Measurements from ENCODE around the gene HAPLN1. TPM values are rescaled to one million over a fixed set of nuclear protein-coding genes. Genes with fewer than 3 reads are reported as not detected.

The HAPLN1 gene
- total RNA-seq, 6 experiments from 2014 or later: 0.16 TPM; not detected in 5

DNA sequence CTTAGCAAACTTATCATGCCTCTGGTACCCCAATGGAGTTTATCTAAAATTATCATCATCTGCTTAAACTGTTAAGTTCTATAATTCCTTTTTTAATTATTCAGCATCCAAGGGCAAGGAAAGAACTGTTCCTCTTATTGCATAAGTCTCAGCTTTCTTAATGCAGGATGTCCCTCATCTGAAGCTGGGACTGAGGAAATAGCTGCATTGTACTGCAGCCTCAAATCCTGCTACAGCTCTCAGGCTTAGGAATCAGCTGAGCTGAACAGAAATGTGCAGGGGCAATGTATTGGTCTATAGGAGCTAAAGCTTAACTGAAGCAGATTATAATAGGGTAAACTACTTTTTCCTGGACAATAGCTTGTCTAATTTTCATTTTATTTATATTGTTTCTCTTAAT, 48.0 kb downstream of the HAPLN1 start:
- DNase-seq (no peak), ATAC-seq (no peak)
- intact Hi-C loops (cut with DNase I): no loop called here
- Histone ChIP-seq H3K27me3 (no peaks in the 10 kb centered on the region), H3K36me3 (no peaks in the 10 kb centered on the region), H3K4me1 (no peaks in the 10 kb centered on the region), H3K27ac (no peak overlapping the region), H3K4me3 (no peak overlapping the region), H3K9me3 (no peaks in the 10 kb centered on the region)
- TF ChIP-seq POLR2A (IDR thresholded peaks at IDR 0.05): no peak
- TF ChIP-seq, protein P1, sequence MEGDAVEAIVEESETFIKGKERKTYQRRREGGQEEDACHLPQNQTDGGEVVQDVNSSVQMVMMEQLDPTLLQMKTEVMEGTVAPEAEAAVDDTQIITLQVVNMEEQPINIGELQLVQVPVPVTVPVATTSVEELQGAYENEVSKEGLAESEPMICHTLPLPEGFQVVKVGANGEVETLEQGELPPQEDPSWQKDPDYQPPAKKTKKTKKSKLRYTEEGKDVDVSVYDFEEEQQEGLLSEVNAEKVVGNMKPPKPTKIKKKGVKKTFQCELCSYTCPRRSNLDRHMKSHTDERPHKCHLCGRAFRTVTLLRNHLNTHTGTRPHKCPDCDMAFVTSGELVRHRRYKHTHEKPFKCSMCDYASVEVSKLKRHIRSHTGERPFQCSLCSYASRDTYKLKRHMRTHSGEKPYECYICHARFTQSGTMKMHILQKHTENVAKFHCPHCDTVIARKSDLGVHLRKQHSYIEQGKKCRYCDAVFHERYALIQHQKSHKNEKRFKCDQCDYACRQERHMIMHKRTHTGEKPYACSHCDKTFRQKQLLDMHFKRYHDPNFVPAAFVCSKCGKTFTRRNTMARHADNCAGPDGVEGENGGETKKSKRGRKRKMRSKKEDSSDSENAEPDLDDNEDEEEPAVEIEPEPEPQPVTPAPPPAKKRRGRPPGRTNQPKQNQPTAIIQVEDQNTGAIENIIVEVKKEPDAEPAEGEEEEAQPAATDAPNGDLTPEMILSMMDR (IDR thresholded peaks at IDR 0.05): no peak

DNA sequence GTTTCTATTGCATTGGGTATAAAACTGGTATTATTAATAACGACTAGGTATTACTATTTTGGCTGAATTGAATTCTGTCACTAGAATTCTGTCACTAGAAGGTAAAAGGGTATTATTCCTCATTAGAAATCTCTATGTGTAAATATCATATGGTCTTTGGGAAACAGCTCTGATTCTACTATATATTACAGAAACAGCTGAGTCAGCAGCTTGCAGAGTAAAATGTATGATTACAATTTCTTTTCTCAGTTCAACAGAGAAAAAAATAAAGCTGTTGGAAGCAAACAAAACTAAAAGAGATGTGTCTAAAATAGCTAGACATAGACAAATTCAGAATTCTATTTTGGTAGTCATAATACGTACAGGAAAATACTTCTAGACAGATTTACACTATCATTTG, 48.5 kb downstream of the HAPLN1 start:
- H3K27ac ChIP-seq: no peak overlapping the region
- H3K9me3 ChIP-seq: no peaks in the 10 kb centered on the region
- ATAC-seq (no peak), DNase-seq (no peak)
- no peaks in the 10 kb centered on the region for H3K27me3 ChIP-seq
- H3K4me1 ChIP-seq: no peaks in the 10 kb centered on the region
- intact Hi-C loops (cut with DNase I): no loop called here
- no peaks in the 10 kb centered on the region for H3K36me3 ChIP-seq
- no peak overlapping the region for H3K4me3 ChIP-seq
- 70% methylated on average over 2 of the region's 2 CpGs for WGBS (ENCODE audit: insufficient coverage, low coverage, low lambda C conversion rate, missing lambda C conversion rate)
- TF ChIP-seq, protein P1 (IDR thresholded peaks at IDR 0.05): no peak
- TF ChIP-seq POLR2A (IDR thresholded peaks at IDR 0.05): no peak

DNA sequence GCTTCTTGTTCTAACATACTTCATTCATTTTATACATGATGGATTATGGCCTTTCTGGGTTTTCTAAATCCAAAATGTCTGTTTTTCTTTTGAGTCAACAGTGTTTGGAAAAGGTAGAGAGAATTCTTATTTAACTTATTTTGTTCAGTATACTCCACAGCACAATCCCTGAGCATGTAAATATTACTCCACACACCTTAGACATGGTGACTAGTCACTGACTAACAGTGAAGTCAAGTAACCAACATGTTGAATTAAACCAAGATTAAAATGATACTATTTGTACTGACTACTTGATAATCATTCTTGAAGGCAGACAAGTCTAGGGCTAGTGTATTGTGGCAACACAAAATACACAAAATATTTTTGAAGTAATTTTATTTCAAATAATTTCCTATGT, 55.0 kb downstream of the HAPLN1 start:
- H3K4me1 ChIP-seq: no peaks in the 10 kb centered on the region
- H3K36me3 ChIP-seq: no peaks in the 10 kb centered on the region
- no peak overlapping the region for H3K4me3 ChIP-seq
- no peak overlapping the region for H3K27ac ChIP-seq
- ATAC-seq: no peak
- no peaks in the 10 kb centered on the region for H3K9me3 ChIP-seq
- DNase-seq: no peak
- intact Hi-C loops (cut with DNase I): no loop called here
- TF ChIP-seq, protein P1 (IDR thresholded peaks at IDR 0.05): no peak
- TF ChIP-seq POLR2A (IDR thresholded peaks at IDR 0.05): no peak
- H3K27me3 ChIP-seq: no peaks in the 10 kb centered on the region

DNA sequence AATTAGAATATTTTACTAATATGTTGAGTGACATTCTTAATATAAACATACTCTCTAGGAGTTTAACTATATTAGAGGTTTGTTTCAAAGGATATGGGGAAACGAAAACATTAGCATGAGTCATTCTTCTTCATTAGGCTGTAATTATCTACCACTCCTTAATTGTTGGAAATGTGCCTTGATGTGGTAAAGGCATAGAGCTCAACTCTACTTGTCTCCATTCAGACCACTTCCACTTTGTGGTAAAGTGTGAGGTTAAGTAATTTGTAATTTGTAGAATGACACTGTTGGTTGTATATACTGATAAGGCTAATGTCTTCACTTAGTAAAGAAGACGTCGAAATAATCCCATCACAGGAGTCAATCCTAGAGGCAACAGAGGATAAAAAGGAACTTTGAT, 58.1 kb downstream of the HAPLN1 start:
- 46% methylated on average over 3 of the region's 3 CpGs for WGBS (ENCODE audit: insufficient coverage, low coverage, low lambda C conversion rate, missing lambda C conversion rate)
- intact Hi-C loops (cut with DNase I): no loop called here
- no peaks in the 10 kb centered on the region for H3K27me3 ChIP-seq
- no peaks in the 10 kb centered on the region for H3K36me3 ChIP-seq
- ATAC-seq (no peak), DNase-seq (no peak)
- no peaks in the 10 kb centered on the region for H3K9me3 ChIP-seq
- H3K4me3 ChIP-seq: no peak overlapping the region
- H3K4me1 ChIP-seq: no peaks in the 10 kb centered on the region
- no peak overlapping the region for H3K27ac ChIP-seq
- TF ChIP-seq POLR2A (IDR thresholded peaks at IDR 0.05): no peak
- TF ChIP-seq, protein P1 (IDR thresholded peaks at IDR 0.05): no peak

DNA sequence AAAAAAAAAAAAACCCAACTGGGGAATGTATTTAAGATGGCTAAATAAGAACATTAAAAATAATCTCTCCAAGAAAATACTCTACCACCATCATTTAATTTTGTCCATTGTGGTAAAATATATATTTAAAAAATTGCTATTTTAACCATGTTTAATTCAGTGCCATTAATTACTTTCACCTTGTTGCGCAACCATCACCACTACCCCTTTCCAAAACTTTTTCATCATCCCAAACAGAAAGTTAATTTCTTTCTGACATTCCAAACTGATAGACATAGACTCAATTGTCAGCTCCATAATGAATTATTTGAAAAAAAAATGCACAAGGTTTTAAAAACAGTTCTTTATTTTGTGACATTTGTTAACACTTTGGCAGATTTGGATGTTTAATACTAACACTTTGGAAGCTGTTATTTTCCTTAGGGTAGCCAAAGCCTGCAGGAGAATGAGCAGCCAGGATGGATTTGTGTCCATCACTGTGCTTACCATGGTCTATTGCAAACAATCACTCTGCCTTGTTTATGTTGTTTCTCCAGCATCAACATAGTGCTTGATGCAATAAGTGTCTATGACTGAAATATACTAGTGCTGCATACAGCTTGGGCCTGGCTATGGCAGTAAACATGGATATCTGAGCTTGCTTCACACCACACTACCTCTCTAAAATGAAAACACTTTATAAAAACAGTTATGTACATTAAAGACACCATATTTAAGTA, 62.7 kb downstream of the HAPLN1 start:
- ATAC-seq (no peak), DNase-seq (no peak)
- intact Hi-C loops (cut with DNase I): no loop called here
- Histone ChIP-seq H3K4me1 (no peaks in the 10 kb centered on the region), H3K27me3 (no peaks in the 10 kb centered on the region), H3K9me3 (no peaks in the 10 kb centered on the region), H3K4me3 (no peak overlapping the region), H3K36me3 (no peaks in the 10 kb centered on the region), H3K27ac (no peak overlapping the region)
- 71% methylated on average over 1 of the region's 1 CpG for WGBS (ENCODE audit: insufficient coverage, low coverage, low lambda C conversion rate, missing lambda C conversion rate)
- no peak for TF ChIP-seq POLR2A (IDR thresholded peaks at IDR 0.05)
- TF ChIP-seq, protein P1 (IDR thresholded peaks at IDR 0.05): no peak

Measured in right lobe of liver (tissue), 6 donors.